GM19328 (cell line): ENCODE data around the gene C17orf113.

Experiments used
- ATAC-seq: cut with Tn5 transposase; IDR thresholded peaks from one replicate; pipeline ENCODE4 v1.9.1; 2021; ENCODE audit warnings: mild to moderate bottlenecking, moderate library complexity; ENCODE audit not compliant: unreplicated experiment

C17orf113 gene

GRCh38 chr17:42072323-42073187, 22.2 kb upstream of the C17orf113 start:
- ATAC-seq, result no peak

GRCh38 chr17:42071810-42072209, 21.4 kb upstream of the C17orf113 start:
- ATAC-seq, result no peak

- no peak for ATAC-seq
Observed at GRCh38 chr17:42068979-42069378, 18.6 kb upstream of the C17orf113 start.

GRCh38 chr17:42067371-42068091, 17.1 kb upstream of the C17orf113 start:
- ATAC-seq, result no peak

GRCh38 chr17:42065201-42065600, 14.8 kb upstream of the C17orf113 start:
- no peak for ATAC-seq

- ATAC-seq, result no peak
Observed at GRCh38 chr17:42062681-42063080, 12.3 kb upstream of the C17orf113 start.

- no peak for ATAC-seq
Observed at GRCh38 chr17:42061646-42062487, 11.5 kb upstream of the C17orf113 start.

- no peak for ATAC-seq
Observed at GRCh38 chr17:42060231-42060630, 9.8 kb upstream of the C17orf113 start.

- no peak for ATAC-seq
Observed at GRCh38 chr17:42059815-42060214, 9.4 kb upstream of the C17orf113 start.

GRCh38 chr17:42058063-42058462, 7.7 kb upstream of the C17orf113 start:
- ATAC-seq, result no peak

- ATAC-seq, result no peak
Observed at GRCh38 chr17:42056635-42057034, 6.2 kb upstream of the C17orf113 start.

GRCh38 chr17:42055496-42055895, 5.1 kb upstream of the C17orf113 start:
- ATAC-seq, result no peak

- ATAC-seq, result no peak
Observed at GRCh38 chr17:42055027-42055426, 4.6 kb upstream of the C17orf113 start.

- ATAC-seq, result no peak
Observed at GRCh38 chr17:42053731-42054500, 3.5 kb upstream of the C17orf113 start.

- no peak for ATAC-seq
Observed at GRCh38 chr17:42052346-42052877, 2.0 kb upstream of the C17orf113 start.

GRCh38 chr17:42051645-42052044, 1.2 kb upstream of the C17orf113 start:
- ATAC-seq, result no peak

- no peak for ATAC-seq
Observed at GRCh38 chr17:42051013-42051400, 606 bp upstream of the C17orf113 start.

GRCh38 chr17:42049834-42050392, 488 bp downstream of the C17orf113 start:
- no peak for ATAC-seq

- no peak for ATAC-seq
Observed at GRCh38 chr17:42047343-42047742, 3.1 kb downstream of the C17orf113 start.

- ATAC-seq, result no peak
Observed at GRCh38 chr17:42045719-42046118, 4.7 kb downstream of the C17orf113 start.
